Peyer's patch (tissue), 4 donors: Measurements from ENCODE around the gene CDKN1C.

Source experiments
- POLR2A ChIP-seq, 2 donors: fragments of 450-650 bp; IDR thresholded peaks; one replicate each; pipeline ENCODE4 v1.5.1; 2017; ENCODE audit warnings: antibody characterized with exemption in 2 of 2, mild to moderate bottlenecking in 2 of 2, moderate library complexity in 2 of 2
- TF ChIP-seq, protein P1 (sequence below), 6 experiments: fragments of 450-650 bp in 4 of 6; fragments of 200-600 bp in 2 of 6; sonication (generic) in 1 of 6; IDR thresholded peaks; one replicate each; pipeline ENCODE4 v1.5.1; 2017 to 2019; ENCODE audit warnings: antibody characterized with exemption in 6 of 6, mild to moderate bottlenecking in 3 of 6, moderate library complexity in 1 of 6

GRCh38 chr11:2837096-2837601 lies 48.4 kb downstream of the CDKN1C start:
- TF ChIP-seq, protein P1, sequence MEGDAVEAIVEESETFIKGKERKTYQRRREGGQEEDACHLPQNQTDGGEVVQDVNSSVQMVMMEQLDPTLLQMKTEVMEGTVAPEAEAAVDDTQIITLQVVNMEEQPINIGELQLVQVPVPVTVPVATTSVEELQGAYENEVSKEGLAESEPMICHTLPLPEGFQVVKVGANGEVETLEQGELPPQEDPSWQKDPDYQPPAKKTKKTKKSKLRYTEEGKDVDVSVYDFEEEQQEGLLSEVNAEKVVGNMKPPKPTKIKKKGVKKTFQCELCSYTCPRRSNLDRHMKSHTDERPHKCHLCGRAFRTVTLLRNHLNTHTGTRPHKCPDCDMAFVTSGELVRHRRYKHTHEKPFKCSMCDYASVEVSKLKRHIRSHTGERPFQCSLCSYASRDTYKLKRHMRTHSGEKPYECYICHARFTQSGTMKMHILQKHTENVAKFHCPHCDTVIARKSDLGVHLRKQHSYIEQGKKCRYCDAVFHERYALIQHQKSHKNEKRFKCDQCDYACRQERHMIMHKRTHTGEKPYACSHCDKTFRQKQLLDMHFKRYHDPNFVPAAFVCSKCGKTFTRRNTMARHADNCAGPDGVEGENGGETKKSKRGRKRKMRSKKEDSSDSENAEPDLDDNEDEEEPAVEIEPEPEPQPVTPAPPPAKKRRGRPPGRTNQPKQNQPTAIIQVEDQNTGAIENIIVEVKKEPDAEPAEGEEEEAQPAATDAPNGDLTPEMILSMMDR (IDR thresholded peaks at IDR 0.05) = peak in 2 of 6 experiments; percentile 5 to 29
- no peak for TF ChIP-seq POLR2A (IDR thresholded peaks at IDR 0.05)
